HG02763 (cell line): ENCODE data around the gene FXN.

Experiments
- ATAC-seq: cut with Tn5 transposase; IDR thresholded peaks from one replicate; pipeline ENCODE4 v1.9.1; 2021; ENCODE audit warnings: mild to moderate bottlenecking, moderate library complexity; ENCODE audit not compliant: unreplicated experiment

The FXN gene

DNA sequence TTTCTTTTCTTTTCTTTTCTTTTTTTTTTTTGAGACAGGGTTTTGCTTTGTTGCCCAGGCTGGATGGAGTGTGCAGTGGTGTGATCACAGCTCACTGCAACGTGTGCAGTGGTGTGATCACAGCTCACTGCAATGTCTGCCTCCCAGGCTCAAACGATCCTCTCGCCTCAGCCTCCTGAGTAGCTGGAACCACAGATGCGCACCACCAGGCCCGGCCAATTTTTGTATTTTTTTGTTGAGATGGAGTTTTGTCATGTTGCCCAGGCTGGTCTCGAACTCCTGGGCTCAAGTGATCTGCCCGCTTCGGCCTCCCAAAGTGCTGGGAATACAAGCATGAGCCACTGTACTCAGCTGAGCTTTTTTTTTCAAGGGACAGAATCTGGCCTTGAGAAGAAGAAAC, 101.8 kb downstream of the FXN start:
- no peak for ATAC-seq

DNA sequence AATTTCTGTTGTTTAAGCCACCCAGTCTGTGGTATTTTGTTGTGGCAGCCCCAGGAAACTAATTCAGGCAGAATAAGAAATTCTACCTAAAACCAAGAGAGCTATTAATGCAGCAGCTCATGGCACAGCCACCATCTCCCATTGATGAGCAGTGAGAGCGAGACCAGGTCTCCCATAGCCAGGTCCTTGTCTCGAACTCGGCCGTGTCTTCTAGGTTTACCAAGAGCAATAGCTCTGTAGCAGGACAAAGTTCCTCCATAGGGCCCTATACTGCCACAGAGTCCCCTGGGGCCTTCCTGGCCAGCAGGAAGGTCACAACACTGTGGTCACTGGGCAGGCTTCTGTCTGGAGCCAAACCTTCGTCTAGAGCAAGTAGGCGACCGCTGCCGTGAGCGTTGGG, 104.0 kb downstream of the FXN start:
- no peak for ATAC-seq

DNA sequence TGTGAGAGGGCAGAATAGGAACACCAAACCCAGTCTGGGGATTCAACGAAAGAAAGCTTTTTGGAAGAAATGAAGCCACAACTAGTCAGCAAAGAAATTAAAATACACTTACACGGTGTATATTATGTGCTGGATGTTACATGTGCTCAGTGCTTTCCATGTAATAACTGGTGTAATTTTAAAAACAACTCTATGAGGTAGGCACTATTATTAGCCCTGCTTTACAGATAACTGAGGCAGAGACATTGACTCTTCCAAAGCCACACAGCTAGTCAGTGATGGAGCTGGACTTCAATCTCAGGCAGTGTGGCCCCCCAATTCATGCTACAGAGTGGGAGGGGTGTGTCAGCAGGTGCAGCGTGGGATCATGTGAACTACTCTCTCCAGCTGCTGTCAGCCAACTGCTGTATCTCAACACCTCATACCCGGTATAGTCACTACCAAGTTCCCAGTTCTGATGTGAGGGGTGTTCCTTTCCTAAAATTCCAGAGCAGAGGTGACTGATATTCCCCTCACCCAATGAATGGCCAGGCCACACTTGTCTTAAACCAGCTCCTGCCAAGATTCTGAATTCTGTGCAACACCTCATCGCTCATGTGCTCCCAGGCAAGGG, 104.7 kb downstream of the FXN start:
- no peak for ATAC-seq

DNA sequence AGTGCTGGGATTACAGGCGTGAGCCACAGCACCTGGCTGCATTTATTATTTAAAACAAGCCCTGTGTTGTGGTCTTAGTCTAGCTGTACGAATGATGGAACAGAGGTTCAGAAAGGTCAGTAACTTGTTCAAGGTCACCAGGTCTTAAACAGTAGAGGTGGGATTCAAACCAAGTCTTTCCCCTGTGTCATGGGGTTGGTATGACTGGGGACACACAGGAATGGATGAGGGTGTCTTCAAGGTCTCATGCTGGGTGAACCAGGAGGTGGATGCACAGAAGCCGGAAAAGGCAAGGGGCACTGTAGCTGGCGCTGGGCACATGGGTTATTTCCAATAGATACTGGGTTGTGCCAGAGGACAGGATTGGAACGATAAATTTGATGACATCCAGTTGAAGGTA, 106.3 kb downstream of the FXN start:
- ATAC-seq: no peak

DNA sequence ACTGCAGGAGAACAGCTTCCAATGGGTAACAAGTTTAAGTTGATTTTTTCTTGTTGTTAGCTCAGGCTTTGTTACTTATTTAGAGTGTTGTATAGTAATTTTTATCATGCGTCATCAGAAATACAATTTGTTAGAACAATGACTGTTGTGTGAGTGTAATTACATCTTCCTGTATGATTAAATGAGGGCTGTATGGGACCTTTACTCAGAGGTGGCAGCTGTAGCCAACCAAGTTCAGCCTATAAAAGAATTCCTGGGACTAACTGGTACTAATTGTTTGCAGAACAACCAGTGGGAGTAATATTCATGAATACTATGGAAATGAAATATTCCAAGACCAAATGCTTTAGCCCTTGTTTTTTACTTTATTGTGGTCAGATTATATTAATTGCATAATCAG, 107.7 kb downstream of the FXN start:
- ATAC-seq: no peak

DNA sequence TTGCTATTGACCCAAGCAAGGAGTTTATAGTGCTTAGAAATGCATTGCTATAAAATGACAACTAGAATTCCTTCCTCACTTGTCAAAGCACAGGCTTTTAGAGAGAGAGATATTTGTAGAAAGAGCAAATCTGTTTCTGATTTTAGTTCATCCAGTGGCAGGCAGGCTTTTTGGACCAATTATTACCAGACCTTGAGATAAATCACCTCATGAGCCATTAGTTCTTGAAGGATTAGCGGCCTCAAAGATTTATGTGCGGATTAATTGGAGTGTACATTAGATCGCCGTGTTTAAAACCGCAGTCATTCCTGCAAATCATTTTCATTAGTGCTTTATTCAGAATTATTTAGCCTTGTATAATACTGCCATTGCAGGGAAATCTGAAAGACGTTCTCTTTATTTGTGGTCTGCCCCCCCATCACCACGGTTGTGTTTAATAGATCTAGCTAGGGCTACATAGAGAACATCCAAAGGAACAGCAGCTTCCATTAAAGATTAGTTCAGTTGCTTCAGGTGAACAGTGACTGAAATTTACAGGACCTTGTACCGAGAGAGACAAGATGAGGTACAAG, 109.7 kb downstream of the FXN start:
- no peak for ATAC-seq

DNA sequence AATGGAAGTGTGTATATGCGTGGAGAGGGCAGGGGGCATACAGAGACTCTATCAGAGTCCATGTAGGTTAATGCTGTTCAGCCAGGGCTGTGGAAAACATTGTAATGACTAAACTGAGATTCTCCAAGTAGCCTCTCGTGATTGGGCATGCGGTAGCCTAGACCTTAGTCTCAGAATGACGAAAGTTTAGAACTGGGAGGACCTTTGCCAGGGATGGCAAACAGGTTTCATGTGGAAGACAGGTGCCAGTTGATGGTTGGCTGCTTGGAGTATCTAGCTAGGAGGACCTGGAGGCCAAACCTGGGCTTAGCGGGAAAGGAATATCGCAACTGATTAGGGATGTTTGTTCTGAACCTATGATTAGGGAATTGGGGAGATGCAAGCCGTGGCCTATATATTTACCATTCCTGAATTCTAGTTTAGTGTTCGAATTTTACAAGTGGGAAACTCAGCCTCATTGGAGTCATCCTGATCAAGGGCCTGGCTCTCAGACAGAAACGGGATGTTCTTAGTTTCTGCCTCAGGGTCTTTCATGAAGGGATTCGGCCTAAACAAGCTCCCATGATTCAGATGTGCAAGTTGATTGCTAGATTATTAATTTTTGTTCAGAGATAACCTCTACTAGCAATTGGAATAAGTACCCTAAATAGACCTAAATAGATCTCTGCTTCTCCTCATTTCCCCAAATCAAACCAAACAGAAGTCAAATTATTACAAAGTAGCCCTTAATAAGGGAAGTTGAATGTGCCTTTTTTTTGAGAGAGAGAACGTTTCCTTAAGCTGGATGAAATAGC, 111.7 kb downstream of the FXN start:
- no peak for ATAC-seq

DNA sequence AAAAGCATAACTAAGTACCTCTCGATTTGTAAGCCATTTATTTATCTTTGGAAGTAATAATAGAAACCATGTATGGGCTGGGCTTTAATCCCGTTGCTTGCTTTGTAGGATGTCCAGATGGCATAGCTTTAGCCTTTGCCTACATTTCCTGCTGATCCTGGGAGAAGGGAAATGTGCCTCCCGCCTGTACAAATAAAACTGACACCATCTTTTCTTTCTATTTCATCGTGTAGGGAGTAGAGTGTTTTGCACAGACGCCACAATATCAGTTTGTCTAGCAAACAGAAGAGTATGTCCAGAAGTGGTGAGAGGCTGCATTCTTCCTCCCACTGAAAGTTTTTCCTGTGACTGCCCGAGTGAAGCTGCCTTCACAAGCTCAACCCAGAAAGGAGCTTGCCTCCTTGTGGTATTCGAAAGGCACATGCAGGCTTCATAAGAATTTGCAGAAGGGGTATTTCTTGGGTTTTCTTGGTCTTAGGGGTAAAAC, 113.8 kb downstream of the FXN start:
- no peak for ATAC-seq
